ENCODE results near the gene DLK2.

- no peak for TF ChIP-seq EZH2phosphoT487 (IDR thresholded peaks at IDR 0.05; ENCODE audit: unreplicated experiment)
- TF ChIP-seq NANOG (IDR thresholded peaks at IDR 0.05; ENCODE audit: borderline replicate concordance) = no peak
- TF ChIP-seq CTCF (conservative IDR thresholded peaks at IDR 0.05; ENCODE audit: low read depth in 2 of 2) = no peak
- TF ChIP-seq POLR2AphosphoS5 (IDR thresholded peaks at IDR 0.05; ENCODE audit: low read depth) = no peak
- TF ChIP-seq STAT1 (IDR thresholded peaks at IDR 0.05; ENCODE audit: unreplicated experiment) = no peak
- no peak for TF ChIP-seq ZNF114 (CRISPR knock-in tag; IDR thresholded peaks at IDR 0.05)
- no peak for TF ChIP-seq EZH2 (IDR thresholded peaks at IDR 0.05; ENCODE audit: low read depth, unreplicated experiment)
- TF ChIP-seq CREB1 (CRISPR knock-in tag; IDR thresholded peaks at IDR 0.05; ENCODE audit: low read depth) = no peak
- no peak for TF ChIP-seq ETS1 (IDR thresholded peaks at IDR 0.05)
These were observed 47.1 kb downstream of the DLK2 start for GRCh38 chr6:43408259-43408658.

All from GM23338 (cell line).